C4-2B (cell line): Measurements from ENCODE around the gene CDKAL1.

Experiments
- H3K27ac ChIP-seq: fragments of 450-650 bp; 2 replicates; pipeline ENCODE4 v1.5.1; 2017
- ZFX ChIP-seq: fragments of 450-650 bp; IDR thresholded peaks from 2 replicates; pipeline ENCODE4 v1.6.1; 2017
- TF ChIP-seq, protein P1 (sequence below): fragments of 450-650 bp; conservative IDR thresholded peaks from 2 replicates; pipeline ENCODE4 v1.5.1; 2017; ENCODE audit warnings: mild to moderate bottlenecking

The CDKAL1 gene

DNA sequence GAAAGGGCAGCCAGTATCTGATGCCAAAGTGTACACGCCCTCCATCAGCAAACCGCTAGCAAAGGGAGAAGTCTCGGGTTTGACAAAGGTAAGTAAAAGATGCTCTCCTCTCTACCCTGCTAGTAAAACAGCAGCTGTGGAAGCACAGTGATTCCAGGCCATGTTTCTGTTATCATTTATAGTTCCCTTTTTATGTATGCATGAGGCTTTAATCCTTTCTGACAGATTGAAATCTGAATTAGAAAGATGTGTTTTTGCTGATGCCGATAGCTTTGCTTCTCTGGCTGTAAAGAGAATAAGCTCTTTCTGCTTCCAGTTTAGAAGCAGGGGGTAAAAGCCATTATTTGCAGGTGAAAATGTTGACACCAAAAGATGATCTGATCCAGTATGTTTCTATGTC, 666.9 kb downstream of the CDKAL1 start:
- no peak overlapping the region for H3K27ac ChIP-seq
- no peak for TF ChIP-seq ZFX
- TF ChIP-seq, protein P1, sequence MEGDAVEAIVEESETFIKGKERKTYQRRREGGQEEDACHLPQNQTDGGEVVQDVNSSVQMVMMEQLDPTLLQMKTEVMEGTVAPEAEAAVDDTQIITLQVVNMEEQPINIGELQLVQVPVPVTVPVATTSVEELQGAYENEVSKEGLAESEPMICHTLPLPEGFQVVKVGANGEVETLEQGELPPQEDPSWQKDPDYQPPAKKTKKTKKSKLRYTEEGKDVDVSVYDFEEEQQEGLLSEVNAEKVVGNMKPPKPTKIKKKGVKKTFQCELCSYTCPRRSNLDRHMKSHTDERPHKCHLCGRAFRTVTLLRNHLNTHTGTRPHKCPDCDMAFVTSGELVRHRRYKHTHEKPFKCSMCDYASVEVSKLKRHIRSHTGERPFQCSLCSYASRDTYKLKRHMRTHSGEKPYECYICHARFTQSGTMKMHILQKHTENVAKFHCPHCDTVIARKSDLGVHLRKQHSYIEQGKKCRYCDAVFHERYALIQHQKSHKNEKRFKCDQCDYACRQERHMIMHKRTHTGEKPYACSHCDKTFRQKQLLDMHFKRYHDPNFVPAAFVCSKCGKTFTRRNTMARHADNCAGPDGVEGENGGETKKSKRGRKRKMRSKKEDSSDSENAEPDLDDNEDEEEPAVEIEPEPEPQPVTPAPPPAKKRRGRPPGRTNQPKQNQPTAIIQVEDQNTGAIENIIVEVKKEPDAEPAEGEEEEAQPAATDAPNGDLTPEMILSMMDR = no peak

DNA sequence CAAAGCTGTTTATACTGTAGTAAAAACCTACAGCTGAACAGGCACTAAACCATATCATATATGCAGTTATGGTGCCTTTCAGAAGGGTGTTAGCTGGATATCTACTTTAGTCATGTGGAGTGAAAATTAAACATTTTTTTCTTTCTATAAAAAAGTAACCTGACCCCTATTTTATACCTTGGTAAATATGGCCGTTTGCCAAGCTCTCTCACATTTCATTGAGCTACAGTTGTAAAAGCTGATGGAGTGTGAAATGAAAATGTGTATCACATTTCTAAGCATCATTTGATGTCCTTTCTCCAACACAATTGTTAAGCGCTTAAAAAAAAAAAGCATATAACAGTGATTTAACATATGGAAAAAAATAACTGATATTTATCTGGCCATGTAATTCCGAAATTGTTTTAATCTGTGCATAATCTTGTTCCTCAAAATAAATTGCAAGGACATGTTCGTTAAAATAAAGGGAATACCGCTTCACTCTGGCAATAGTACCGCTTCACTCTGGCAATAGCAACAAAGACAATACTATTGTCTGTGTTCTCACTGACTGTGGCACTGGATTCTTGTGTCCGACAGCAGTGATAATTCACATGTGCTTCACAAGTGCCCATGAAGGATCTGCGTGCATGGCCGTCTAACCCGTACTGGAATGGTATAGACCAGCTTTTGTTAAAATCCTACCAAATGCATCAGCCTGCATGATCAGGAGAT, 667.5 kb downstream of the CDKAL1 start:
- no peak overlapping the region for H3K27ac ChIP-seq
- TF ChIP-seq, protein P1 = no peak
- no peak for TF ChIP-seq ZFX

DNA sequence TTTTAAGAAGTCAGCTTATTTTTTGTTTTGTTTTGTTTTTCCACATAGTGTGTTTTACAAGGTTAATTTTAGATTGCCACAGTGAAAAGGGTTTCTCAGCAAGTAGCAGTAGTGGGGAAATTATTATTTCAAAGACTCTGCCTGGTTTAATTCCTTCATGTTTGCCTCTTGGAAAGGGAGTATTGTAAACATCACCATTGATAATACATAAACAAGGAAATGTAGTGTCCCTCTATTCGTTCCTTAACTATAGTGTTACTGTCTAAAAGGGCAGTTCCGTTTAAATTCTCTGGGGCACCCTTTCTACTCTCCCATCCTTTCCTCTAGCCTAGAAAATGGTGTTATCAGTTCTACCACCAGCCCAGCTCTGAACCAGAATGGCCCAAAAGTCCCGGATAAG, 668.3 kb downstream of the CDKAL1 start:
- TF ChIP-seq ZFX = no peak
- TF ChIP-seq, protein P1 = no peak
- H3K27ac ChIP-seq = no peak overlapping the region

DNA sequence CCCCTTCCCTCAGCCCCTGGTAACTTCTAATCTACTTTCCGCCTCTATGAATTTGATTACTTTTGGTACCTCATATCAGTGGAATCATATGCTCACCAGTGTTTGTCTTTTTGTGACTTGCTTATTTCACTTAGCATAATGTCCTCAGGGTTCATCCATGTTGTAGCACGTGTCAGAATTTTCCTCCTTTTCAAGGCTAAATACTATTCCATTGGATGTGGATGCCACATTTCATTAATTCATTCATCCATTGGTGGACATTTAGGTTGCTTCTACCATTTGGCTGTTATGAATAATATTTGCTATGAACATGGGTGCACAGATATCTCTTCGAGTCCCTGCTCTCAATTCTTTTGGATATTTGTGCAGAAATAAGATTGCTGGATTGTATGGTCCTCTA, 670.7 kb downstream of the CDKAL1 start:
- no peak overlapping the region for H3K27ac ChIP-seq
- TF ChIP-seq, protein P1 = no peak
- TF ChIP-seq ZFX = no peak

DNA sequence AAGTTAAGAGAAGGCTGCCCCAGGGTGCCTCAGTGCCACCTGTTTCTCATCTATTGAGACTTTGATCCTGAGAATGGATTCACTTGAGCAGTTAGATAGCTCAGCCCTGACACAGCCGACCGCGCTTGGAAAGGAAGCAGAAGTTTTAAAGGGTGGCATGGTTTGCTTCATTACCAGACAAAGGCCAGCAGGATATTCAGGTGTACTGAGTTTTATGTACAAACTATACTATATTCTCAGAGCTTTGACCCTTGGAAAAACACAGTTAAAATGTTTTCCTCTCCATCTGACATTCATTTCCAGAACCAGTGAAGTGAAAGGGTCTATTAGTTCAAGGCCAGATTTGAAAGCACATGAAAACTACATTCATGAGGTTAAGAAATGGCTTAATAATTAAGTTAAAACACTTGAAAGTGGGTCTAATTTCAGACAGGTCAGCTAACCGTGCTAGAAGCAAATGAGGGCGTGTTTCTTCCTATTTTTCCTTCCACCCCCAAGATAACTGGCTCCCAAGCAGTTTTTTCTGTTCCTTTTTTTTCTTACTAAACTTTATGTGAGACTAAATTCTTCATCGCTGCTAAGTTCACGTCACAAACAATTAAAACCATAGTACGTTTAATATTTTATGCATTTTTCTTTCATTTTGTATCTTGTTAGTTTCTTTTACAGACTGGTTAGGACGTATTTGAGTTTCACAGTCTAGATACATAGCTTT, 674.0 kb downstream of the CDKAL1 start:
- no peak overlapping the region for H3K27ac ChIP-seq
- TF ChIP-seq ZFX = no peak
- TF ChIP-seq, protein P1 = no peak

DNA sequence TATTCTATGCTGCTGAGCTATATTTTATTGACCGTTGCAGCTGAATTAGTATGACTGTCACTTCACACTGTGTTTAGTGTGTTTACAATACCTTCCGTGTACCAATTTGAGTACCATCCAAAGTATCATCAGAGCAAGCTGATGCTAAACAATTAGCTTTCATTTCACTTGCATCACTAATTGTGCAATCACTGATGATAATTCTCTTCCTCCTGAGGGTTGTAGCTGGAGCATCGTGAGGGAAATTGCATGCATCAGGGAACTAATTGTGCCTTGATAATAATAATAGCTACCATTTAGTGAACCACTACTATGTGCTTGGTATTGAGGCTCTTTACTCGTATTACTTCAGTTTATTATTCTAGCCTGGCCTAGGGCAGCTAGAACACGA, 674.5 kb downstream of the CDKAL1 start:
- H3K27ac ChIP-seq = no peak overlapping the region
- no peak for TF ChIP-seq ZFX
- TF ChIP-seq, protein P1 = no peak

DNA sequence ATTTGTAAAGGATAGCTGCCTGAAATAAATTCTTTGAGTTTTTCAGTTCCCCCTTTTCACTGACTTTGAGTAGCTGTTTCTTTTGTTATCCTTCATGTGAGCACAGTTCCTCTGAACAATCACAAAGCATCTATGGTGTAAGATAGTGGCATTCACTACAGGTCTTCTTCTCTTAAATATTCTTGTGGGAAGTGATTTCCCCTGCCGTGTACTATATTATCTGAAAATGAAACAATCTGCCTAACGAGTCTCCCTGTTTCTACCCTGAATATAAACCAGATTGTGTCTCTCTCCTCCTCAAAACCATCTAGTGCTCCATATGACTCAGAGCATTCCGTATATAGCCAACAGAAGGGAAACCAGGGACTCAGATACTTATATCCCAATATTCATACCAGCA, 679.2 kb downstream of the CDKAL1 start:
- H3K27ac ChIP-seq = no peak overlapping the region
- TF ChIP-seq ZFX = no peak
- TF ChIP-seq, protein P1 = no peak
